M059J (cell line): ENCODE measurements around the gene CAT. TPM values are rescaled to one million over a fixed set of nuclear protein-coding genes. Genes with fewer than 3 reads are reported as not detected.

Source experiments
- DNase-seq: peaks from one replicate; pipeline ENCODE4 v3.0.0-alpha.2; 2012; ENCODE audit warnings: low read depth
- total RNA-seq: library from RNA; depleted of rRNA; stranded (reverse); fragments of >200 nt; shearing (Covaris generic); gene quantifications from 2 replicates; pipeline ENCODE4 v1.2.3, GENCODE V29; 2014

CAT gene
- total RNA-seq, 1 experiment from 2014 or later, result 121 TPM

DNA sequence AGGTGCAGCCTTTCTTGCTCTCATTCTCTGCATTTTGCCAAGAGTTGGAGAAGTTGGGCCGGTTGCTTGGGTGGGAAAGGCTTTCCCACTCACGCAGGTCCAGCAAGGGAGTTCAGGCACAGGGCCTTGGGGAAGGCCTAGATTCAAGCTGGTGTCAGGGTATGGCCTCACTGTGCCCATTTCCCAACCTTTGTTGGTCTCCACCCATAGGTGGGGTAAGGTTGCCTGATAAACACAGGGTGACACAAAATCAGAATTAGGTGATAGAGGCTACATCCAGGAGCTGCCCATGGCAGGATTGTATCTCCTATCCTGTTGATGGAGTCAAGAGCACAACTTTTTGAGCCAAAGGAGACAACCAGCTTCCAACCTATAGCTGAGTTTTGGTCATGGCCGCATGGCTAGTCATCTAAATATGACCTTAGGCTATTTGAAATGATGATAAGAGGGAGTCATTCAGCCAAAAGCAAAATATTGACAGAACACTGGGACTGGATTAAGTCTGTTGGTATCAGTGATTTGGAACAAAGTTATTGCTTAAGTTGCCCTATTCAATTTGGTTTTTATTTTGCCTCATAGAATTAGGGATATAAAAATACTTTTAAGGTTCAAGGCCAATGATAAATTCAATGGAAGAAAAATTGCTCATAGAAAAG lies 20.9 kb downstream of the CAT start:
- DNase-seq, result no peak

GRCh38 chr11:34460278-34460677 lies 21.5 kb downstream of the CAT start:
- no peak for DNase-seq

- DNase-seq, result no peak
Observed at GRCh38 chr11:34461215-34461614, 22.5 kb downstream of the CAT start.

GRCh38 chr11:34464591-34465051 lies 25.9 kb downstream of the CAT start:
- DNase-seq, result no peak

DNA sequence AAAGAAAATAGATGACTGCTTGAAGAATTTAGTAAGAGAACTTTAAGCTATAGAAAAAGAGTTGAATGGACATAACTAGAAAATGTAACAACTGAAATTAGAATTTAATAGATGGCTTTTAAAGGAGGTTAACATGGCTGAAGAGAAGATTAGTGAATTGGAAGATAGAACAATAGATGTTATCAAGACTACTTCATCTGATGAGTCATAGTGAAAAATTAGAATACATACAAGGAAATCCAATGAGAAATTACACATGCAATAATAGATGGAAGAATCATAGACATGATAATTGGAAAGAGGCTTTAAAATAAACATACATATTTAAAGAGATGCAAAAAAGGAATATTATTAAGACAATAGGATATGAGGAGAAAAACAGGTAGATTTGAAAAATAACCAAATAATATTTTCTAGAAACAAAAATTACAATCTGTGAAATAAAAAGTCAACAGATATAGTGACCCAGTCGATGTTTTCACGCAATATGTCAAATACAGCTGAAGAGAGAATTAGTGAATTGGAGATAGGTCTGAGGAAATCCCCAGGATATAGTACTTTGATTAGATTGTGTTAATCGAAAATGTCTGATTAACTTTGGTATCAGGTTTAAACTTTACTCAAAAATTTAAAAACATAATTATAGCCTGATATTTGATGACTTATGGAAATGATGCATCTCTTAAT lies 28.2 kb downstream of the CAT start:
- DNase-seq, result no peak

DNA sequence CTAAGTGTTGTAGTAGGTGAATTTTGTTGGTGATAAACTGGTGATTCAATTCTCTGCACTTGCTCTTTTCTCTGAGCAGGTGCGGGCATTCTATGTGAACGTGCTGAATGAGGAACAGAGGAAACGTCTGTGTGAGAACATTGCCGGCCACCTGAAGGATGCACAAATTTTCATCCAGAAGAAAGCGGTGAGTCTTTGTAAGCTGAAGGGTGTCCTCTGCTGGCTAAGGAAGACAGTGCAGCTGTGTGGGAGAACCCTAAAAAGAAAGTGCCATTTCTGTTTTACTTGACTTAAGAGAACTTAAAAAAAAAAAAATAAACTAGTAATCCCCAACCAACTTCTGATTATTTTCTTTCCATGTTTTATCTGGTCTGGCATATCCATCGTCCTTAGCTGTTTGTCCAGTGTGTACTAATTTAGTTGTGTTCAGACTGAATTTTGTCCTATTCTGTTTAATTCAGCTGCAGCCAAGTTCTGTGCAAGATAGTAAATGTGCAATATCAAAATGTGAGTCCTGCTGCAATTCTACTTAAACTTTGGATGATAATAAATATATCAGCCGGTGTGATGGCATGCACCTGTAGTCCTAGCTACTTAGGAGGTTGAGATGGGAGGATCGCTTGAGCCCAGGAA lies 29.6 kb downstream of the CAT start:
- DNase-seq, result peak; percentile 43

DNA sequence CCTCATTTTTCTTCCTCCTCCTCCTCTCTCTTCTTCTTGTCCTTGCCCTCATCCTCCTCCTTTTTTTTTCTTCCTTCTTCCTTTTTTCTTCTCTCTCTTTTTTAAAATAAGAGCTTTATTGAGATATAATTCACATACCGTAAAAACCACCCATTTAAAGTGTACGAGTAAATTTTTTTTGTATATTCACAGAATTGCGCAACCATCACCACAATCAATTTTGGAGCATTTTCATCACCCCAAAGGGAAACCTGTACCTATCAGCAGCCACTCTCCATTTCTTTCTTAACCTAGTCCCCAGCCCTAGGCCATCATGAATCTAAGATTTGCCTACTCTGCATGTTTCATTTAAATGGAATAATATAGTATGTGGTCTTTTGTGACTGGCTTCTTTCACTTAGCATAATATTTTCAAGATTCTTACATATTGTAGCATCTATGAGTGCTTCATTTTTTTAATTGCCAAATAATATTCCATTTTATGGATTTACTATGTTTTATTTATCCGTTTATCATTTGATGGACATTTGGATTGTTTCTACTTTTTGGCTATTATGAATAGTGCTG lies 35.0 kb downstream of the CAT start:
- DNase-seq, result no peak

DNA sequence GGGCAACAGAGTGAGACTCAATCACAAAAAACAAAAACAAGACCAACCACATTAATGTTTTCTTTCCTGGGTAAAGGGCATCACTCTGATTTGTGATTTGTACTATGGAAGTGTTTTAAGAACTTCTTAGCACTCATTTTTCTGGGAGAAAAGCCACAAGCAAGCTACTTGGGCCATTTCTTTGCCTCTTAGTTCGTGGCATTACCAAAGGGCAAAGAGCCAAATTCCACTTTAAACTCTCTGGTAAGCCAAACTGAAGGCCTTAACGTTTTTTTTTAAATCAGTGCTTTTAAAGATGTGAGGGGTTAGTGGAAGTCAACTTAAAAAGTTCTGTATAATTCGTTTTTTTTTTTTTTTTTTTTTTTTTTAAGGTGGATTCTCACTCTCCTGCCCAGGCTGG lies 36.9 kb downstream of the CAT start:
- DNase-seq, result peak; percentile 35

DNA sequence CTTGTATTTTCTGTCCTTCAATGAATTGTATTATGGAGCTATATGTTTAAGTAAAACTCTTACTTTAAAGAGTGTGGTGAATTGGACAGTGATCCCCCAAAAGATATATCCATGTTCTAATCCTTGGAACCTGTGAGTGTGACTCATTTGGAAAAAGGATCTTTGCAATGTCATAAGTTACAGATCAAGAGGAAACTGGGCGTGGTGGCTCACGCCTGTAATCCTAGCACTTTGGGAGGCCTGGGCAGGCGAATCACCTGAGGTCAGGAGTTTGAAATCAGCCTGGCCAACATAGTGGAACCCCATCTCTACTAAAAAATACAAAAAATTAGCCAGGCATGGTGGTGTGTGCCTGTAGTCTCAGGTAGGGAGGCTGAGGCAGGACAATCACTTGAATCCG lies 38.1 kb downstream of the CAT start:
- no peak for DNase-seq

DNA sequence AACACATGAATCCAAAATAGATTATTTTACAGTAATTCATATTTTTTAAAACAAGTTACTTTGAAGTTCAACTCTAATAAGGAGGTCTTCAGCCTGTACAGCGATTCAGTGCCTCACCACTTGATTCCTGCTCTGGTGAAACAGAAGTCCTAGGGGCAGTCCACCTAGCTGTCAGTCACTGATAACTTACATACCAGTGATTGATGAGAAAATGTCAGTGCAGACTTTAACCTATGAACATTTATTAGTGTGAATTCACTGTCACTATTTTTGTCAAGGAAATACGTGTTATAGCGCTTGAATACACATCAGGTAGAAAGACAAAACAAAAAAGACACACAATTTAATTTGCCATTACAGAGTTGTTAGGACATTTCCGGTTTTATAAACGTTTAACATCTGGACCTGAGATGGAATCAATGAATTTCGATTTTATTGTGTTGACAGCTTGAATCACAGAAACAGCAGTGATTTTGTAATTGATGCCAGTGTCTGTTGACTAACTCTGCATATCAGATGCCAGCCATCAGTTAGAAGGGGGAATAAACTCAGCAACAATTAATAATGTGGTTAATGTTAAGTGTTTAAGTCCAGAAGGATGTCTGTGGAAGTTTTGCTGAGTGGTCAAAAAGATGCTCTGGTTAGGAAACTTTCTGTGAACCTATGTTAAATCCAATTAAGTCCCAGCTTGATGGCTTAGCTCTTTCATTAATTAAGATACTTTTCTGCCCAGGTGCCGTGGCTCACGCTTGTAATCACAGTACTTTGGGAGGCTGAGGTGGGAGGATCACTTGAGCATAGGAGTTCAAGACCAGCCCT lies 40.3 kb downstream of the CAT start:
- DNase-seq, result no peak

- DNase-seq, result peak; percentile 50
Observed at GRCh38 chr11:34480314-34480713, 41.6 kb downstream of the CAT start.

GRCh38 chr11:34481307-34481706 lies 42.6 kb downstream of the CAT start:
- no peak for DNase-seq

GRCh38 chr11:34483106-34483874 lies 44.6 kb downstream of the CAT start:
- DNase-seq, result no peak

GRCh38 chr11:34487430-34487829 lies 48.7 kb downstream of the CAT start:
- no peak for DNase-seq

DNA sequence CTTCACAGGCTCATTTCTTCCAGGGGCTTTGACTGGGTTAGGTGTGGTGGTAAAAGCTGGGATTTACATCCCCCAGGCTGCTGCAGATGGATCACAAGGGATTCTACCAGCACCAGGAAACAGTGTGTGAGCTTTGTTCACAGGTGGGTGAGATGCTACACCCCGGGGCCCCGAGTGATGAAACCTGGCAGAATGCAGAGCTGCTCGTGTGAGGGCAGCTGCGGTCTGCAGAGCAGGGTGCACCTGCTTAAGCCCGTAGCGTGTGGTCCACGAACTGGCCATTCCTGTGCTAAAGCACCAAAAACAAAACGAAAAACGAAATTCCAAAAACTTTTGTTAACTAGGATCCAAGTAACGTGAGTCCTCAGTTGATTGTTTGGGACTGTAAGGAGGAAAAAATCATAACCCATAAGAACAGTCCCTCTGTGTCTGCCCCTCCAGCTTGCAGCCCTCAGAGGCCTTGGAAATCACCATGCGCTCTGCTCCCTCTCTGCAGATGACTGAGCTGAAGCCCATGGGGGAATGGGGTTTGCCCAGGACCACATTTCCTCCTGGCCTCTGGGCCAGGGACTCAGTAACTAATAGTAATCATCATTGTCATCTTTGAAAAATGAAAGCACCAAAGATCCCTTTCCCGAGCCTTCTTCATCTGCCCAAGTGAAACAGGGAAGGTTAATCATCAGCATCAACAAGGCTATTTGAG lies 50.3 kb downstream of the CAT start:
- no peak for DNase-seq

DNA sequence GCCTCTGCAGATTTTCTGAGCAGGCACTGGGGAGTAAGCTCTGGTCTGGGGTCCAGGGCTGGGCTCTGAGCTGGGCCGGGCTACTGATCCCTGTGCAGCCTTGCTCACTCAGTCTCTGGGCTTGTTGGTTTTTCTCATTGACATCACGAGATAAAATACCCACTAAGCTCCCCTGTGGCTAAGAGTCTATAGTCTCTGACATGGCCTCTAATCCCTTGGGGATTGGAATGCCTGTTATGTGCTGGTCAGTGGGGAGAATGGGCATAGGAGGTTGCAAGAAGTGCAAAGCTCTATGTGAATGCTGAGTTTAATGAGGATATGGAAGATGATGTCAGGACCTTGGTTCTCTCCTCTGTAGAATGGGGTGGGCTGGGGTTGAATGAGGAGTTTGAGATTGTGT lies 51.6 kb downstream of the CAT start:
- DNase-seq, result no peak

GRCh38 chr11:34492806-34493414 lies 54.2 kb downstream of the CAT start:
- DNase-seq, result peak; percentile 74

- peak; percentile 56 for DNase-seq
Observed at GRCh38 chr11:34493468-34493867, 54.7 kb downstream of the CAT start.

DNA sequence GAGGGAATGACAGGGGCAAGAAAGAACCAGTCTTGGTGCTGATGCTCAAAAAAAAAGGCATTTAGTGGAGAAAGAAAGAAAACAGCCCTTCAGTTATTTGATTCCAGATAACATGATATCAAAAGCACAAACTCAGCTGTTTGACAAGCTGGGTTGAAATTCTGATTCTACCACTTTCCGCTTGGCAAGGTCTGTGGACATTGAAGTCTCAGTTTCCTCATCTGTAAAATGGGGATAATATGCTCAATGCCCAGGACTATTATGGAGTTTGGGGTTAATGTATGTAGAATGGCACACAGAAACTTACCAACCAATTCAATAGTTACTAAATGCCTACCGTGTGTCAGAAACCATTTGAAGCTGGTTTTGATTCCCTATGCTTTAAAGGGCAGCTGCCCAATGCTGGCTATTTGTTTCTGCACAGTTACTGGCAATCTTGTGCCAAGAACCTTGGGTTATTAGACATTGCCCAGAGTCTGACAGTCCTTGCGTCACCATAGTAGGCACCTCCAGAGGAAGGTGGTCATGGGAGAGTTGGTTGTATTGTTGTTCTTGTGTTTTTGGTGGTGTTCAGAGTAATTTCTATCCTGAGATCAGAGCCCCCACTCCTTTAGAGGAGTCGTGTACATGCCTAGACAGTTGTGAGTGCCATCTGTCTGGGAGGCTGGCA lies 55.3 kb downstream of the CAT start:
- DNase-seq, result no peak
